ENCODE results near the gene PRRG4. TPM values are rescaled to one million over a fixed set of nuclear protein-coding genes. Genes with fewer than 3 reads are reported as not detected.

The PRRG4 gene
- total and polyA plus RNA-seq, 2 donors from 2014 or later = 6.4 to 18.4 TPM

DNA sequence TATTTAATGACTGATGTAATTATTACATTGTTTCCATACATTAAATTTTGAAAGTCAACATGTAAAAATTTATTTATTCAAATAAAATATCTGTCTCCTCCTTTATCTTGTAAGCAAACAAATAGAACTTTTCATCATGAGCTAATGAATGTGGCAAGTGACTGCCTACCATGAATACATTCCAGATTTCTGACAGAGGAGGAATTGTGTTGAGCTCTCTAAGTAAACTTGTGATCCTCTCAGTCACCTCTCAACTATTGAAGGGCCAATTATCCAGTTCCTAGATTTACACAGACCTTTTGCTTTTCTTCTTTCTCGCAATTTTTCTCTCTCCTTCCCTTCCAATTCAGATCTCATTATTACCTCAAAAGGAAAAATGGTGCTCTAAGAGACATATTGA, 21.5 kb downstream of the PRRG4 start:
- intact Hi-C loops (cut with DNase I) = no loop called here
- Histone ChIP-seq H3K4me3 (ENCODE audit: low read length in 3 of 3) (no peak overlapping the region), H3K27me3 (ENCODE audit: control insufficient read depth, insufficient read depth, low read length) (no peaks in the 10 kb centered on the region), H3K9ac (ENCODE audit: low read length in 3 of 3) (no peak overlapping the region), H3K4me1 (ENCODE audit: control insufficient read depth in 2 of 3, insufficient read depth in 2 of 3, low read depth in 1 of 3, low read length in 3 of 3) (peaks cover 0 to 6% (median 0%) of the 10 kb centered on the region in 3 donors), H3K27ac (ENCODE audit: low read depth in 2 of 2, low read length in 2 of 2) (no peak overlapping the region), H3K9me3 (ENCODE audit: control insufficient read depth in 2 of 3, insufficient read depth in 1 of 3, low read length in 3 of 3) (no peaks in the 10 kb centered on the region), H3K36me3 (ENCODE audit: control insufficient read depth in 2 of 3, insufficient read depth in 3 of 3, low read length in 3 of 3) (no peaks in the 10 kb centered on the region)
- no peak for FAIRE-seq
- no peak for TF ChIP-seq CTCF (IDR thresholded peaks at IDR 0.05; ENCODE audit: borderline replicate concordance, extremely low read depth, insufficient read depth)
- no peak for DNase-seq

DNA sequence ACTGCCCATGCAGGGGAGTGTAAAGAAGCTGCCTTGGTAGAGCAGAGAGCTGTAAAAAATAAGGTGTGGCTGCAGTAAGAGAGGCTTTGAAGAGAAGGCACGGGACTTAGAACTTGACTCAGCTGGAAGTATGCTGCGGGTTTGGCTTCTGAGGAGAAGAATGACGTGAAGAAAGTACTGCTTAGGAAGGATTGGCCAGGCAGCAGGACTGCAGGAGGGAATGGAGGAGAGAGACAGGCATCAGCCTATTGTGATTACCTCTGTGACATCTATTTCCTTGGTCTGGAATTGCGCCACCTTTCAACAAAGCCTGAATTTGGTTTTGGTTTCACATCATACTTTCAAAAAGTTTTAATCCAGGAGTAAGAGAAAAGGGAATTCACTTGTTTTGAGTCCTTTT, 22.5 kb downstream of the PRRG4 start:
- Histone ChIP-seq H3K4me1 (ENCODE audit: control insufficient read depth in 2 of 3, insufficient read depth in 2 of 3, low read depth in 1 of 3, low read length in 3 of 3) (peaks cover 0 to 6% (median 0%) of the 10 kb centered on the region in 3 donors), H3K9ac (ENCODE audit: low read length in 3 of 3) (no peak overlapping the region), H3K9me3 (ENCODE audit: control insufficient read depth in 2 of 3, insufficient read depth in 1 of 3, low read length in 3 of 3) (no peaks in the 10 kb centered on the region), H3K4me3 (ENCODE audit: low read length in 3 of 3) (no peak overlapping the region), H3K27ac (ENCODE audit: low read depth in 2 of 2, low read length in 2 of 2) (no peak overlapping the region), H3K27me3 (ENCODE audit: control insufficient read depth, insufficient read depth, low read length) (no peaks in the 10 kb centered on the region), H3K36me3 (ENCODE audit: control insufficient read depth in 2 of 3, insufficient read depth in 3 of 3, low read length in 3 of 3) (no peaks in the 10 kb centered on the region)
- DNase-seq (no peak), FAIRE-seq (no peak)
- TF ChIP-seq CTCF (IDR thresholded peaks at IDR 0.05; ENCODE audit: borderline replicate concordance, extremely low read depth, insufficient read depth) = no peak
- intact Hi-C loops (cut with DNase I) = no loop called here

GRCh38 chr11:32855601-32856000, 25.9 kb downstream of the PRRG4 start:
- no peak overlapping the region for H3K27ac ChIP-seq (ENCODE audit: low read depth in 2 of 2, low read length in 2 of 2)
- no peaks in the 10 kb centered on the region for H3K9me3 ChIP-seq (ENCODE audit: control insufficient read depth in 2 of 3, insufficient read depth in 1 of 3, low read length in 3 of 3)
- no peak overlapping the region for H3K9ac ChIP-seq (ENCODE audit: low read length in 3 of 3)
- H3K4me1 ChIP-seq (ENCODE audit: control insufficient read depth in 2 of 3, insufficient read depth in 2 of 3, low read depth in 1 of 3, low read length in 3 of 3) = peaks cover 0 to 6% (median 0%) of the 10 kb centered on the region in 3 donors
- H3K36me3 ChIP-seq (ENCODE audit: control insufficient read depth in 2 of 3, insufficient read depth in 3 of 3, low read length in 3 of 3) = no peaks in the 10 kb centered on the region
- no peaks in the 10 kb centered on the region for H3K27me3 ChIP-seq (ENCODE audit: control insufficient read depth, insufficient read depth, low read length)
- DNase-seq = no peak
- FAIRE-seq = no peak
- no peak overlapping the region for H3K4me3 ChIP-seq (ENCODE audit: low read length in 3 of 3)
- intact Hi-C loops (cut with DNase I) = no loop called here
- TF ChIP-seq CTCF (IDR thresholded peaks at IDR 0.05; ENCODE audit: borderline replicate concordance, extremely low read depth, insufficient read depth) = no peak

- no peak overlapping the region for H3K4me3 ChIP-seq (ENCODE audit: low read length in 3 of 3)
- no peak overlapping the region for H3K27ac ChIP-seq (ENCODE audit: low read depth in 2 of 2, low read length in 2 of 2)
- TF ChIP-seq CTCF (IDR thresholded peaks at IDR 0.05; ENCODE audit: borderline replicate concordance, extremely low read depth, insufficient read depth) = no peak
- no peak for FAIRE-seq
- no peaks in the 10 kb centered on the region for H3K9me3 ChIP-seq (ENCODE audit: control insufficient read depth in 2 of 3, insufficient read depth in 1 of 3, low read length in 3 of 3)
- H3K36me3 ChIP-seq (ENCODE audit: control insufficient read depth in 2 of 3, insufficient read depth in 3 of 3, low read length in 3 of 3) = no peaks in the 10 kb centered on the region
- intact Hi-C loops (cut with DNase I) = no loop called here
- H3K27me3 ChIP-seq (ENCODE audit: control insufficient read depth, insufficient read depth, low read length) = no peaks in the 10 kb centered on the region
- H3K4me1 ChIP-seq (ENCODE audit: control insufficient read depth in 2 of 3, insufficient read depth in 2 of 3, low read depth in 1 of 3, low read length in 3 of 3) = peaks cover 0 to 6% (median 0%) of the 10 kb centered on the region in 3 donors
- no peak overlapping the region for H3K9ac ChIP-seq (ENCODE audit: low read length in 3 of 3)
- DNase-seq = no peak
Measured at GRCh38 chr11:32858731-32859130, 29.0 kb downstream of the PRRG4 start.

All from kidney (tissue), 14 donors.